ENCODE measurements around the gene HSD17B8.

Gene HSD17B8

GRCh38 chr6:33190504-33191107, 13.8 kb upstream of the HSD17B8 start:
- POLR2A ChIA-PET: no interaction called here
- CTCF ChIA-PET: interaction anchor here (1.3 to 2.1 kb wide), 3 partner anchors 29 to 58 kb away, joined by 3 to 6 read pairs (median 5); no protein-coding TSS in a partner anchor
- TF ChIP-seq, protein P1, sequence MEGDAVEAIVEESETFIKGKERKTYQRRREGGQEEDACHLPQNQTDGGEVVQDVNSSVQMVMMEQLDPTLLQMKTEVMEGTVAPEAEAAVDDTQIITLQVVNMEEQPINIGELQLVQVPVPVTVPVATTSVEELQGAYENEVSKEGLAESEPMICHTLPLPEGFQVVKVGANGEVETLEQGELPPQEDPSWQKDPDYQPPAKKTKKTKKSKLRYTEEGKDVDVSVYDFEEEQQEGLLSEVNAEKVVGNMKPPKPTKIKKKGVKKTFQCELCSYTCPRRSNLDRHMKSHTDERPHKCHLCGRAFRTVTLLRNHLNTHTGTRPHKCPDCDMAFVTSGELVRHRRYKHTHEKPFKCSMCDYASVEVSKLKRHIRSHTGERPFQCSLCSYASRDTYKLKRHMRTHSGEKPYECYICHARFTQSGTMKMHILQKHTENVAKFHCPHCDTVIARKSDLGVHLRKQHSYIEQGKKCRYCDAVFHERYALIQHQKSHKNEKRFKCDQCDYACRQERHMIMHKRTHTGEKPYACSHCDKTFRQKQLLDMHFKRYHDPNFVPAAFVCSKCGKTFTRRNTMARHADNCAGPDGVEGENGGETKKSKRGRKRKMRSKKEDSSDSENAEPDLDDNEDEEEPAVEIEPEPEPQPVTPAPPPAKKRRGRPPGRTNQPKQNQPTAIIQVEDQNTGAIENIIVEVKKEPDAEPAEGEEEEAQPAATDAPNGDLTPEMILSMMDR (IDR thresholded peaks at IDR 0.05; ENCODE audit: control extremely low read depth, extremely low read depth, low read depth, missing control alignments): no peak
- no peak for DNase-seq (ENCODE audit: extremely low spot score)

DNA sequence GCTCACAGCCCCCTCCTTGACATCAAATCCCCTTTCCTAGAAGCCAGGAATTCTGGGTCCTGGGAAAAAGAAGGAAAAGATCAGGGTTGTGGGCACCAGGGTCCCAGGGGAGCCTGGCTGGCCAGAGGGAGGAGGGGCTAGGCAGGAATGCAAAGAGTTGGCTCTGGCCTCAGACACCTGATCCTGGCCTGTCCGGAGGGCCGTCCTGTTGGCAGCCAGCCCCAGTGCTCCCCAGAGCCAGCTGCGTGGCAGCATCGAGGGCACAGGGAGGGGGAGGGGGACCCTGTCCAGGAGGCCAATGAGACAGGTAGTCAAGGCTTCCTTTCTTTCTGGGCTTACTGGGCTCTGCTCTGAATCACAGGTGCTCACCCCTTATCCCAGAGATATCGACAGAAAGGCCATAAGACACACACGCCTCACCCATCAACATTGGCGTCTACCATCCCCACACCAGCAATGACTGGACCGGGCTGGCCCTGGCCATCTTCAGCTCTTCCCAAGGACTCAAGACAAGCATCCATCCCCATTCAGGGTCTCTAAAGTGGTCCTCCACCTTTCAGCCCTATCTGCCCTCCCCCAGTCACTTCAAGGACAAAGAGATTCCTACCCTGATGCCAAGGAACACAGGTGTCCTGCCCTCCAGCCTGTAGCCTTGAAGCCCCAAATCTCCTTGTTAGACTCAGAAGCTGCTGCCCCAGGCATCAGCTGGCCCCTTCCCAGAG, 12.9 kb upstream of the HSD17B8 start:
- DNase-seq (ENCODE audit: extremely low spot score): no peak
- ChIA-PET POLR2A (interaction anchor here (1.0 kb wide), 1 partner anchor 13 kb away, joined by 4 read pairs; the partner anchor contains the start of gene HSD17B8), CTCF (interaction anchor here (0.8 to 1.8 kb wide), 2 partner anchors 18 to 207 kb away, joined by 3 to 4 read pairs; no protein-coding TSS in a partner anchor)
- TF ChIP-seq, protein P1 (IDR thresholded peaks at IDR 0.05; ENCODE audit: control extremely low read depth, extremely low read depth, low read depth, missing control alignments): no peak

GRCh38 chr6:33192105-33192646, 12.3 kb upstream of the HSD17B8 start, which contains the start of gene COL11A2:
Gene COL11A2 (minus strand): TSS chr6:33192467. CDS start chr6:33192240, 227 bp downstream.
- ChIA-PET POLR2A (interaction anchor here (1.0 kb wide), 1 partner anchor 12 kb away, joined by 4 read pairs; the partner anchor contains the start of gene HSD17B8), CTCF (interaction anchor here (0.8 to 1.8 kb wide), 2 partner anchors 18 to 208 kb away, joined by 3 to 4 read pairs; no protein-coding TSS in a partner anchor)
- DNase-seq (ENCODE audit: extremely low spot score): no peak
- TF ChIP-seq, protein P1 (IDR thresholded peaks at IDR 0.05; ENCODE audit: control extremely low read depth, extremely low read depth, low read depth, missing control alignments): no peak

DNA sequence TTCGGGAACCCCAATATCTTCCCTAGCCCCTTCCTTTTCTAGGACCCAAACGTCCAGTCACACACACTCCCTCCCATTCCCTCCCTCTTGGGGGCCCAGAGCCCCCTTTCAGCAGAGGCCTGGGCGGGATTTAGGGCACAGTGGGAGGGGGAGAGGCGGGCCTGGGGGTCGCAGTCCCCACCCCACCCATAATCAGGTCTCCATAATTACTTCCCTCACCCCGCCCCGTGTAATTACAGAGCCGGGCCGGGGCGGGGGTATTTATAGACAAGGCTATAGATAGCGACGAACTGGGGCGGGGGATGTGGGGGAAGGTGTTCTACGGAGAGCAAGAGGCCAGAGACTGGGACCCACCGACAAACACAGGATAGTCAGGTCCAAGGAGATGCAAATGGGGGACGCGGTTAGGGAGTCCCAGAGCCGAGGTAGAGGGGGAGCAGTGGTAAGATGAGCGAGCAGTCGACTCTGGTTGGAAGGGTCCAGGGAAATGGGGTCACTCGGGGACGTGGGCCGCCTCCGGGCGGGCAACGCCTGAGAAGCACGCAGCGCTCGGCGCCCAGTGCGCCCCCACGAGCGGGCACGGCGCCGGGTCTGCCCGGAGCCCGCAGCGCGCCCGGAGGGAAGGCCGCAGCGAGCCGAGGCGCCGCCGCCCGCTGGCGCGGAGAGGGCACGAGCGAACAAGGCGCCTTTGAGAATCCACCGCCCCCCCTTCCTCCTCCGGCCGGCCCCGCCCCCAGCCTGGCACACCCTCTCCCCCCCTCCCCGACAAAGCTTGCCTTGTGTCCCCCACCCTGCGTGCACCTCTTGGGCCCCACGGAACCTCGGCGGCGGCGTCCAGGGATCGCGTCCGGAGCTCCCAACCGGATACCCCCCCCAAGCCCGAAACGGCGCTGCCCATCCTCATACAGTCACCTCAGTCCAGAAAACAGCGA, 11.5 kb upstream of the HSD17B8 start:
- TF ChIP-seq, protein P1 (IDR thresholded peaks at IDR 0.05; ENCODE audit: control extremely low read depth, extremely low read depth, low read depth, missing control alignments): no peak

GRCh38 chr6:33193619-33194018, 10.8 kb upstream of the HSD17B8 start:
- ChIA-PET POLR2A (interaction anchor here (1.6 kb wide), 1 partner anchor 11 kb away, joined by 4 read pairs; the partner anchor contains the start of gene HSD17B8), CTCF (interaction anchor here (1.5 kb wide), 1 partner anchor 55 kb away, joined by 3 read pairs; no protein-coding TSS in a partner anchor)
- TF ChIP-seq, protein P1 (IDR thresholded peaks at IDR 0.05; ENCODE audit: control extremely low read depth, extremely low read depth, low read depth, missing control alignments): no peak
- DNase-seq (ENCODE audit: extremely low spot score): no peak

More for the DNA sequence above, 11.5 kb upstream of the HSD17B8 start:
- DNase-seq (ENCODE audit: extremely low spot score): no peak
- ChIA-PET POLR2A (interaction anchor here (1.0 kb wide), 1 partner anchor 12 kb away, joined by 4 read pairs; the partner anchor contains the start of gene HSD17B8), CTCF (interaction anchor here (1.5 to 1.8 kb wide), 2 partner anchors 17 to 55 kb away, joined by 3 to 4 read pairs; no protein-coding TSS in a partner anchor)
